ENCODE measurements around the gene BNIPL.

The BNIPL gene

DNA sequence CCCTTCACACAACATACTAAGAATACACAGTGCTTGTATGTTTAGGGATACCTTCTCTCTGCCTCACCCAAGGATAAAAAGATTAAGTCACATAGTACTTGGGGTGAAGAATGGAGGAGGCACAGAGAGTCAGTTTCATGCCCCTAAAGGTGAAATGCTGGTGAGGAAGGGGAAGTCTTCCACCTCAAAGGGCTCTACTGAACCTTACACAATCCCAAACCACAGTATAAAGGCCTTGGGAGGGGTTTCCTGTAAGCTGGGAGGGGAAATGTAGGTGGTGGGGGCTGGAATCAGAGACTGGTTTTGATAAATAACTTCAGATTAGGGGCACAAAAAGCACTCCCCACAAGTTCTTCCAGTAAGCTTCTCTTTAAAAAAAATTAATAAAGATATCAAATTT, 33.2 kb upstream of the BNIPL start:
- Histone ChIP-seq H3K27ac (replicated peaks) (peak overlapping the region; percentile 50), H3K4me3 (replicated peaks; ENCODE audit: insufficient read depth, low read length) (no peak overlapping the region)
- peak; percentile 60 to 79 for DNase-seq (ENCODE audit: low read depth in 1 of 2, low spot score in 1 of 2)

DNA sequence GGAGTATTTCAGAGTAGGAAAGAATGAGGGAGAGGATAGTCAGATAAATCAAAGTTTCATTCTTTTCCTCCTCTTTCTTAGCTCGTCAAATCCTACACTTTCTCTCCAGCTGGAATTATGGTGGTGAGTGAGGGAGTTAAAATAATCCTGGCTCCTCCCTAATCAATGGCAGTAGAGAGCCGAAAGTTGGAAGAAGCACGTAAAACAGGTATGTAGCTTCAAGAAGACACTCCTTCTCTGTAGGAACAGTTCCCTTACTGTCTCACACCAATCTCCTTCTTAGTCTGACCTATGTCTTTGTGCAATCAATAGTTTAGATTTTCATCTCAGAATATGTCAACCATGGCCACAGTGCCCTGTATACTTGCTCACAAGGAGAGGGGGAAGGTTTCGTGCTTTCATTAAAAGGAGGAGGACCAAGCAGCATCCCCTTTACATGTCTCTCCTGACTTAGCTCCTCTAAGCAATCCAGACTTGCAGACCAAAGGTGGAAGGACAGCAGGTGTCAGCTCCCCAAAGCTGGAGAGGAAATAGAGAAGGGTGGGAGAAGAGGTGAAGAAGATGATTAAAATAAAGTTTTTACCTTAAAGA, 30.6 kb upstream of the BNIPL start:
- Histone ChIP-seq H3K27ac (replicated peaks) (peak overlapping the region; percentile 91; the same call in 1 of the 2 replicates), H3K27me3 (ENCODE audit: insufficient read depth, poor library complexity, severe bottlenecking) (no peaks in the 10 kb centered on the region), H3K4me3 (replicated peaks; ENCODE audit: insufficient read depth, low read length) (peak overlapping the region; percentile 50)
- no peak for DNase-seq (ENCODE audit: low read depth in 1 of 2, low spot score in 1 of 2)
- TF ChIP-seq, protein P1, sequence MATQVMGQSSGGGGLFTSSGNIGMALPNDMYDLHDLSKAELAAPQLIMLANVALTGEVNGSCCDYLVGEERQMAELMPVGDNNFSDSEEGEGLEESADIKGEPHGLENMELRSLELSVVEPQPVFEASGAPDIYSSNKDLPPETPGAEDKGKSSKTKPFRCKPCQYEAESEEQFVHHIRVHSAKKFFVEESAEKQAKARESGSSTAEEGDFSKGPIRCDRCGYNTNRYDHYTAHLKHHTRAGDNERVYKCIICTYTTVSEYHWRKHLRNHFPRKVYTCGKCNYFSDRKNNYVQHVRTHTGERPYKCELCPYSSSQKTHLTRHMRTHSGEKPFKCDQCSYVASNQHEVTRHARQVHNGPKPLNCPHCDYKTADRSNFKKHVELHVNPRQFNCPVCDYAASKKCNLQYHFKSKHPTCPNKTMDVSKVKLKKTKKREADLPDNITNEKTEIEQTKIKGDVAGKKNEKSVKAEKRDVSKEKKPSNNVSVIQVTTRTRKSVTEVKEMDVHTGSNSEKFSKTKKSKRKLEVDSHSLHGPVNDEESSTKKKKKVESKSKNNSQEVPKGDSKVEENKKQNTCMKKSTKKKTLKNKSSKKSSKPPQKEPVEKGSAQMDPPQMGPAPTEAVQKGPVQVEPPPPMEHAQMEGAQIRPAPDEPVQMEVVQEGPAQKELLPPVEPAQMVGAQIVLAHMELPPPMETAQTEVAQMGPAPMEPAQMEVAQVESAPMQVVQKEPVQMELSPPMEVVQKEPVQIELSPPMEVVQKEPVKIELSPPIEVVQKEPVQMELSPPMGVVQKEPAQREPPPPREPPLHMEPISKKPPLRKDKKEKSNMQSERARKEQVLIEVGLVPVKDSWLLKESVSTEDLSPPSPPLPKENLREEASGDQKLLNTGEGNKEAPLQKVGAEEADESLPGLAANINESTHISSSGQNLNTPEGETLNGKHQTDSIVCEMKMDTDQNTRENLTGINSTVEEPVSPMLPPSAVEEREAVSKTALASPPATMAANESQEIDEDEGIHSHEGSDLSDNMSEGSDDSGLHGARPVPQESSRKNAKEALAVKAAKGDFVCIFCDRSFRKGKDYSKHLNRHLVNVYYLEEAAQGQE (IDR thresholded peaks at IDR 0.05; ENCODE audit: insufficient replicate concordance, low read depth): no peak
- TF ChIP-seq, protein P2, sequence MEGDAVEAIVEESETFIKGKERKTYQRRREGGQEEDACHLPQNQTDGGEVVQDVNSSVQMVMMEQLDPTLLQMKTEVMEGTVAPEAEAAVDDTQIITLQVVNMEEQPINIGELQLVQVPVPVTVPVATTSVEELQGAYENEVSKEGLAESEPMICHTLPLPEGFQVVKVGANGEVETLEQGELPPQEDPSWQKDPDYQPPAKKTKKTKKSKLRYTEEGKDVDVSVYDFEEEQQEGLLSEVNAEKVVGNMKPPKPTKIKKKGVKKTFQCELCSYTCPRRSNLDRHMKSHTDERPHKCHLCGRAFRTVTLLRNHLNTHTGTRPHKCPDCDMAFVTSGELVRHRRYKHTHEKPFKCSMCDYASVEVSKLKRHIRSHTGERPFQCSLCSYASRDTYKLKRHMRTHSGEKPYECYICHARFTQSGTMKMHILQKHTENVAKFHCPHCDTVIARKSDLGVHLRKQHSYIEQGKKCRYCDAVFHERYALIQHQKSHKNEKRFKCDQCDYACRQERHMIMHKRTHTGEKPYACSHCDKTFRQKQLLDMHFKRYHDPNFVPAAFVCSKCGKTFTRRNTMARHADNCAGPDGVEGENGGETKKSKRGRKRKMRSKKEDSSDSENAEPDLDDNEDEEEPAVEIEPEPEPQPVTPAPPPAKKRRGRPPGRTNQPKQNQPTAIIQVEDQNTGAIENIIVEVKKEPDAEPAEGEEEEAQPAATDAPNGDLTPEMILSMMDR (IDR thresholded peaks at IDR 0.05; ENCODE audit: insufficient read depth, low read length): no peak
- no peak for TF ChIP-seq POLR2AphosphoS5 (IDR thresholded peaks at IDR 0.05; ENCODE audit: low read depth)
- no peak for TF ChIP-seq GABPA (IDR thresholded peaks at IDR 0.05; ENCODE audit: low read depth)
- TF ChIP-seq SPI1 (IDR thresholded peaks at IDR 0.05; ENCODE audit: borderline replicate concordance, low read depth): no peak

More for the DNA sequence above, 33.2 kb upstream of the BNIPL start:
- peak; percentile 62 for TF ChIP-seq POLR2AphosphoS5 (IDR thresholded peaks at IDR 0.05; ENCODE audit: low read depth)
- TF ChIP-seq SPI1 (IDR thresholded peaks at IDR 0.05; ENCODE audit: borderline replicate concordance, low read depth): peak; percentile 88
- TF ChIP-seq, protein P2 (IDR thresholded peaks at IDR 0.05; ENCODE audit: insufficient read depth, low read length): no peak
- no peaks in the 10 kb centered on the region for H3K27me3 ChIP-seq (ENCODE audit: insufficient read depth, poor library complexity, severe bottlenecking)

DNA sequence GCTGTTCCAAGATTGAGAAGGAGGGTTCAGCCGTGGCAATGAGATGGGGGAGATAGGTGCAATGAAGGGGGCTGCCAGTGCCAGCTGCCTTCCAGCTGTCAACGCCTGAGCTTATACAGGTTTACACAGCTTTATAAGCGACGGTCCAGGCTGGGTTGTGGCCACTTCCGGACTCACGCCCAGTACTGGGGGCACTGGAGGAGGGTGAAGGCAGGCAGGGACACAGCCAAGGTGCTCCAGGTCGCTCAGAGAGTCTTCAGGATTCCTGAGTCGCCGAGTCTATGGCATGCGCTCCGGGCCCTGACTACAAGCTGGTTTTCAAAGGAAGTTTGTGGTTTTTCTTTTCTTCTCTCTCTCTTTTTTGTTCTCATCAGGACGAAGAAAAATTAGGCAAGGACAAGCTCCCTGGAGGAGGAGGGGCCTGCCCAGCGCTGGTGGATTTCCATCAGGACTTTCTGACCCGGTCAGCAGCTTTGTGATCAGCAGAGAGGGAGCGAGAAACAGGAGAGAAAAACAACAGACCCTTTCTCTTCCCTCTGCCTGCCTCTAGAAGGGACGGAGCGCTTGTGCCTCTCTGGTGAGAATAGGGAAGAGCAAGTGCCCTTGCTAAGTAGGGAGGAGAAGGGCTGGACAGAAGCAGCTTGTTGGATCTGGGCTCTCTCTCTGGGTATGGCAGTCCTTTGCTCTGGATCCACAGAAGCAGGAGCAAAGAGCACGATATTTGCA, 29.9 kb upstream of the BNIPL start, which contains the start of gene MINDY1:
MINDY1 (minus strand) TSS at position 576 of the 726 bp plus-strand sequence. CDS start 4,285 bp downstream, outside the sequence.
- peak; percentile 60 to 83 for DNase-seq (ENCODE audit: low read depth in 1 of 2, low spot score in 1 of 2)
- peak within 1 kb of the TSS; percentile 50 for H3K4me3 ChIP-seq (replicated peaks; ENCODE audit: insufficient read depth, low read length)
- H3K27me3 ChIP-seq (ENCODE audit: insufficient read depth, poor library complexity, severe bottlenecking): no peaks in the 10 kb centered on the region
- peak within 1 kb of the TSS; percentile 91 for H3K27ac ChIP-seq (replicated peaks)
- TF ChIP-seq, protein P2 (IDR thresholded peaks at IDR 0.05; ENCODE audit: insufficient read depth, low read length): peak; percentile 38
- TF ChIP-seq GABPA (IDR thresholded peaks at IDR 0.05; ENCODE audit: low read depth) (no peak), POLR2AphosphoS5 (IDR thresholded peaks at IDR 0.05; ENCODE audit: low read depth) (no peak), SPI1 (IDR thresholded peaks at IDR 0.05; ENCODE audit: borderline replicate concordance, low read depth) (peak; percentile 80)
- TF ChIP-seq, protein P1 (IDR thresholded peaks at IDR 0.05; ENCODE audit: insufficient replicate concordance, low read depth): peak; percentile 64

Measured in HL-60 (cell line).